ENCODE data around the gene AP1M1.
"Not testable (repeated sequence)": the region's sequence is repeated elsewhere in the genome, so short reads cannot be mapped to it uniquely, and the experiment has no call there.

The AP1M1 gene

GRCh38 chr19:16268676-16269319 is 71.1 kb downstream of the AP1M1 start:
- no peak for TF ChIP-seq CTCF (conservative IDR thresholded peaks at IDR 0.05)

DNA sequence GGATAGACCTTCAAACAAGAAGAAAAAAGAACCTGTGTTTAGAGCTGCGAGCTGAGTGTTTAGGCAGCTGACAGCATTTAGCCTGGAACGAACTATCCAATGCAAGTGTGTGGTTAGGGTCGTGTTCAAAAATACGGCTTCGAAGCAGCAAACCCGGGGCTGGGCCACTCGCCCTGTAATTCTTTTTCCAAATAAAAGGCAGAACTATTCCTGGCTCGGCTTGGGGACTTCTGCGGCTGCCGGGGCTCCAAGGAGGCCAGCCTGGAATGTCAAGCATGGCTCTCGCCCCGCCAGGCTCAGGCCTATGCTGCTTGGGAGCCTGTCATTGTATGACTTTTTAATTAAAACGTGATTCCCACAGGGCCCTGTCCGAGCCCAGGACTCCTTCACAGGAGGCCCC is 75.2 kb downstream of the AP1M1 start:
- TF ChIP-seq CTCF (conservative IDR thresholded peaks at IDR 0.05) = no peak
- no peak overlapping the region for H3K27ac ChIP-seq

More at GRCh38 chr19:16268676-16269319, 71.1 kb downstream of the AP1M1 start:
- H3K27ac ChIP-seq = no peak overlapping the region

DNA sequence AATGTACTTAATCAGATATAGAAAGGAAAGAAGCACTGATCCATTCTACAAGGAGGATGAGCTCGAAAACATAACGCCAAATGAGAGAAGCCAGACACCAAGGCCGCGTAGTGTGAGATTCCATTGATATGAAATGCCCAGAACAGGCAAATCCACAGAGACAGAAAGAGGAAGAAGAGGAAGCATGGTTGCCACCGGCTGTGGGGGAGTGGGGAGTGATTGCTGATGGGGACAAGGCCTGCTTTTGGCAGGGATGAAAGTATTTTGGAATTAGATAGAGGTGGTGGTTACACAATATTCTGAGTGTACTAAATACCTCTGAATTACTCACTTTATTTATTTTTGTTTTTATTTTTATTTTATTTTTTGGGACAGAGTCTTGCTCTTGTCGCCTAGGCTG is 76.7 kb downstream of the AP1M1 start:
- no peak for TF ChIP-seq CTCF (conservative IDR thresholded peaks at IDR 0.05)
- no peak overlapping the region for H3K27ac ChIP-seq

- TF ChIP-seq CTCF (conservative IDR thresholded peaks at IDR 0.05) = no peak
- no peak overlapping the region for H3K27ac ChIP-seq
Measured at GRCh38 chr19:16280306-16280705, 82.6 kb downstream of the AP1M1 start.

DNA sequence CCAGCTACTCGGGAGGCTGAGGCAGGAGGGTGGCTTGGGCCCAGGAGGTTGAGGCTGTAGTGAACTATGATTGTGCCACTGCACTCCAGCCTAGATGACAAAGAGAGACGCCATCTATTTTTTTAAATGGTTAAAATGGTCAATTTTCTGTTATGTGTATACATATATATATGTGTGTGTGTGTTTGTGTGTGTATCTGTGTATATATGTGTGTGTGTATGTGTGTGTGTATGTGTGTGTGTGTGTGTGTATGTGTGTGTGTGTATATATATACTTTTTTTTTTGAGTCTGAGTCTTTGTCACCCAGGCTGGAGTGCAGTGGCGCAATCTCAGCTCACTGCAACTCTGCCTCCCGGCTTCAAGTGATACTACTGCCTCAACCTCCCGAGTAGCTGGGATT is 84.0 kb downstream of the AP1M1 start:
- H3K27ac ChIP-seq = no peak overlapping the region
- TF ChIP-seq CTCF (conservative IDR thresholded peaks at IDR 0.05) = no peak

GRCh38 chr19:16283210-16284061 is 85.7 kb downstream of the AP1M1 start:
- no peak for TF ChIP-seq CTCF (conservative IDR thresholded peaks at IDR 0.05)
- H3K27ac ChIP-seq = no peak overlapping the region

GRCh38 chr19:16284505-16284904 is 86.8 kb downstream of the AP1M1 start:
- TF ChIP-seq CTCF (conservative IDR thresholded peaks at IDR 0.05) = no peak

GRCh38 chr19:16285079-16285478 is 87.4 kb downstream of the AP1M1 start:
- not testable (repeated sequence) for H3K27ac ChIP-seq

More at GRCh38 chr19:16284505-16284904, 86.8 kb downstream of the AP1M1 start:
- no peak overlapping the region for H3K27ac ChIP-seq

Data from VCaP (cell line).